RPMI8226 (cell line): ENCODE results near the gene ZNF236.

Experiments used
- DNase-seq: peaks from one replicate; pipeline ENCODE4 v3.0.0-alpha.2; 2015

The ZNF236 gene

GRCh38 chr18:76821875-76822505, 367 bp upstream of the ZNF236 start:
- DNase-seq = peak; percentile 71

GRCh38 chr18:76823161-76823538, 793 bp downstream of the ZNF236 start:
- DNase-seq = no peak

GRCh38 chr18:76823587-76824011, 1.2 kb downstream of the ZNF236 start:
- no peak for DNase-seq

- DNase-seq = no peak
Observed at GRCh38 chr18:76824145-76824676, 1.9 kb downstream of the ZNF236 start.

GRCh38 chr18:76824754-76825153, 2.4 kb downstream of the ZNF236 start:
- no peak for DNase-seq

- peak; percentile 36 for DNase-seq
Observed at GRCh38 chr18:76827205-76828200, 5.1 kb downstream of the ZNF236 start.

GRCh38 chr18:76834379-76834778, 12.0 kb downstream of the ZNF236 start:
- DNase-seq = no peak

- no peak for DNase-seq
Observed at GRCh38 chr18:76835380-76835779, 13.0 kb downstream of the ZNF236 start.

GRCh38 chr18:76837071-76837470, 14.7 kb downstream of the ZNF236 start:
- DNase-seq = no peak

- no peak for DNase-seq
Observed at GRCh38 chr18:76838182-76838581, 15.8 kb downstream of the ZNF236 start.

GRCh38 chr18:76839086-76839794, 16.9 kb downstream of the ZNF236 start:
- no peak for DNase-seq

- DNase-seq = no peak
Observed at GRCh38 chr18:76842837-76843530, 20.6 kb downstream of the ZNF236 start.

GRCh38 chr18:76844144-76844543, 21.8 kb downstream of the ZNF236 start:
- DNase-seq = no peak

- no peak for DNase-seq
Observed at GRCh38 chr18:76844742-76845477, 22.6 kb downstream of the ZNF236 start.

- no peak for DNase-seq
Observed at GRCh38 chr18:76846217-76846616, 23.9 kb downstream of the ZNF236 start.

- no peak for DNase-seq
Observed at GRCh38 chr18:76847916-76848315, 25.6 kb downstream of the ZNF236 start.

- DNase-seq = no peak
Observed at GRCh38 chr18:76850112-76850511, 27.8 kb downstream of the ZNF236 start.

- no peak for DNase-seq
Observed at GRCh38 chr18:76855594-76855993, 33.2 kb downstream of the ZNF236 start.

- no peak for DNase-seq
Observed at GRCh38 chr18:76857476-76857875, 35.1 kb downstream of the ZNF236 start.

- DNase-seq = no peak
Observed at GRCh38 chr18:76859474-76860339, 37.4 kb downstream of the ZNF236 start.

GRCh38 chr18:76860411-76860810, 38.1 kb downstream of the ZNF236 start:
- DNase-seq = no peak
